Liver (tissue), 9 donors: ENCODE data around the gene ANKRA2. TPM values are rescaled to one million over a fixed set of nuclear protein-coding genes. Genes with fewer than 3 reads are reported as not detected.

Source experiments
- DNase-seq: peaks from one replicate; pipeline ENCODE4 v3.0.0-alpha.2; 2017; ENCODE audit warnings: low spot score
- H3K27ac ChIP-seq, 2 donors: one replicate each; pipeline ENCODE4 v1.7.0; 2013; ENCODE audit warnings: inconsistent platforms in 2 of 2, low read length in 2 of 2, control low read depth in 1 of 2, low read depth in 1 of 2, mild to moderate bottlenecking in 1 of 2
- H3K27me3 ChIP-seq, 4 donors: one replicate each; pipeline versions ENCODE4 v1.6.1 to v1.7.0; 2013; ENCODE audit warnings: low read length in 3 of 4, inconsistent platforms in 1 of 4, mild to moderate bottlenecking in 1 of 4, moderate library complexity in 1 of 4; ENCODE audit not compliant: control insufficient read depth in 4 of 4, insufficient read depth in 4 of 4
- H3K36me3 ChIP-seq, 4 donors: one replicate each; pipeline versions ENCODE4 v1.6.1 to v1.7.0; 2013; ENCODE audit warnings: low read length in 3 of 4, mild to moderate bottlenecking in 3 of 4, low read depth in 1 of 4, moderate library complexity in 1 of 4; ENCODE audit not compliant: control insufficient read depth in 4 of 4, insufficient read depth in 3 of 4
- H3K4me1 ChIP-seq, 4 donors: one replicate each; pipeline versions ENCODE4 v1.6.1 to v1.7.0; 2013; ENCODE audit warnings: low read length in 3 of 4, mild to moderate bottlenecking in 3 of 4, moderate library complexity in 1 of 4; ENCODE audit not compliant: control insufficient read depth in 4 of 4, insufficient read depth in 4 of 4
- H3K4me3 ChIP-seq, 3 donors: one replicate each; pipeline versions ENCODE4 v1.6.1 to v1.7.0; 2013; ENCODE audit warnings: low read length in 3 of 3, control low read depth in 1 of 3, low read depth in 1 of 3, mild to moderate bottlenecking in 1 of 3
- H3K9ac ChIP-seq, 2 donors: one replicate each; pipeline ENCODE4 v1.7.0; 2013; ENCODE audit warnings: low read length in 2 of 2, mild to moderate bottlenecking in 2 of 2, moderate library complexity in 2 of 2, control low read depth in 1 of 2, low read depth in 1 of 2
- H3K9me3 ChIP-seq, 4 donors: one replicate each; pipeline versions ENCODE4 v1.6.1 to v1.7.0; 2013; ENCODE audit warnings: low read length in 3 of 4; ENCODE audit not compliant: control insufficient read depth in 4 of 4
- FOXA1 ChIP-seq: IDR thresholded peaks from 2 replicates; pipeline ENCODE4 v1.6.1; 2016; ENCODE audit warnings: antibody characterized with exemption
- FOXA2 ChIP-seq: IDR thresholded peaks from 2 replicates; pipeline ENCODE4 v1.6.1; 2016; ENCODE audit warnings: antibody characterized with exemption
- HNF4A ChIP-seq, 2 donors: conservative IDR thresholded peaks; 2 replicates each; pipeline ENCODE4 v1.6.1; 2016; ENCODE audit warnings: antibody characterized with exemption in 2 of 2, mild to moderate bottlenecking in 2 of 2
- HNF4G ChIP-seq: IDR thresholded peaks from 2 replicates; pipeline ENCODE4 v1.6.1; 2016; ENCODE audit warnings: antibody characterized with exemption
- JUND ChIP-seq, 2 donors: IDR thresholded peaks; 2 replicates each; pipeline ENCODE4 v1.6.1; 2016; ENCODE audit warnings: antibody characterized with exemption in 2 of 2
- NR2F2 ChIP-seq: IDR thresholded peaks from 2 replicates; pipeline ENCODE4 v1.6.1; 2016; ENCODE audit warnings: antibody characterized with exemption
- RAD21 ChIP-seq, 2 donors: IDR thresholded peaks; 2 replicates each; pipeline ENCODE4 v1.6.1; 2016; ENCODE audit warnings: antibody characterized with exemption in 2 of 2, mild to moderate bottlenecking in 2 of 2
- REST ChIP-seq: IDR thresholded peaks from 2 replicates; pipeline ENCODE4 v1.6.1; 2016; ENCODE audit warnings: antibody characterized with exemption, mild to moderate bottlenecking
- YY1 ChIP-seq: IDR thresholded peaks from 2 replicates; pipeline ENCODE4 v1.6.1; 2016; ENCODE audit warnings: antibody characterized with exemption, mild to moderate bottlenecking
- ZBTB33 ChIP-seq: IDR thresholded peaks from 2 replicates; pipeline ENCODE4 v1.6.1; 2016; ENCODE audit warnings: antibody characterized with exemption
- WGBS: extraction: QIAGEN DNeasy Blood & Tissue Kit; methylation state at CpG from one replicate; pipeline ENCODE4 v1.1.7; 2013; 5-methylcytosine and 5-hydroxymethylcytosine counted together
- polyA plus RNA-seq, 2 donors: library from polyadenylated mRNA; stranded (reverse) in 1 of 2; unstranded in 1 of 2; fragments of 200-250 nt in 1 of 2; fragments of >200 nt in 1 of 2; fragmentation: Nextera tagmentation in 1 of 2; extraction: Ambion mirVana in 1 of 2; gene quantifications; one replicate each; pipeline versions ENCODE4 v1.2.1 to v1.2.3, GENCODE V29; 2013 to 2015
- total RNA-seq, 2 donors: library from RNA; depleted of rRNA; stranded (reverse); fragments of >200 nt; gene quantifications; one replicate each; pipeline ENCODE4 v1.2.3, GENCODE V29; 2014
- TF ChIP-seq, protein P1 (sequence below): IDR thresholded peaks from 2 replicates; pipeline ENCODE4 v1.6.1; 2016; ENCODE audit warnings: antibody characterized with exemption
- TF ChIP-seq, protein P2 (sequence below): fragments of 150-350 bp; IDR thresholded peaks from 2 replicates; pipeline ENCODE4 v1.5.1; 2017; ENCODE audit warnings: improper control_type of control experiment, low read depth, low read length; ENCODE audit not compliant: missing input control
- donor health status: healthy.
- donor health status: healthy.
- donor health status: healthy.
- donor health status: healthy.
- donor health status: healthy.

The ANKRA2 gene
- total and polyA plus RNA-seq, 4 donors: 5.9 to 17.0 (median 14.5) TPM

DNA sequence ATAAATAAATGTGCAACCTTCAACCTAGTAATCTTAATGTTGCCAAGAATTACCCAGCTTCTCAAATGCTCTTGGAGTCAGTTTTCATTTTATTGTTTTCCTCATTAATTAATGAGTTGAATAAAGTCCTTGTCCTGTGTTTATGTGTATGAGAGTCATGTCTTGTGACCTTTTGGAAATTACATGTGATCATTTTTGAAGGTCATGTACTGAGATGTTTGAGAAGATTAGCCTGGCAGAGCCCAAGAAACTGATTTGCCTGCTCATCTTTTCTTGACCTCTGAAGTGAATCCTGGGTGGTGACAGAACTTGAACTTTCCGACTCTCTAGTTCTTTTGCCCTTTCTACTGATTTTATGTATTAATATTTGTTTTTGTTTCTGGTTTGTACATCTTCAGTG lies 15.4 kb downstream of the ANKRA2 start:
- WGBS: 89% methylated on average over 1 of the region's 1 CpG
- TF ChIP-seq RAD21 (IDR thresholded peaks at IDR 0.05): no peak
- TF ChIP-seq HNF4A (conservative IDR thresholded peaks at IDR 0.05): no peak
- no peak for TF ChIP-seq FOXA2
- TF ChIP-seq REST: no peak
- no peak for TF ChIP-seq ZBTB33
- TF ChIP-seq FOXA1: no peak
- TF ChIP-seq HNF4G: no peak
- TF ChIP-seq JUND (IDR thresholded peaks at IDR 0.05): no peak
- TF ChIP-seq, protein P1, sequence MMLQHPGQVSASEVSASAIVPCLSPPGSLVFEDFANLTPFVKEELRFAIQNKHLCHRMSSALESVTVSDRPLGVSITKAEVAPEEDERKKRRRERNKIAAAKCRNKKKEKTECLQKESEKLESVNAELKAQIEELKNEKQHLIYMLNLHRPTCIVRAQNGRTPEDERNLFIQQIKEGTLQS: no peak
- TF ChIP-seq, protein P2, sequence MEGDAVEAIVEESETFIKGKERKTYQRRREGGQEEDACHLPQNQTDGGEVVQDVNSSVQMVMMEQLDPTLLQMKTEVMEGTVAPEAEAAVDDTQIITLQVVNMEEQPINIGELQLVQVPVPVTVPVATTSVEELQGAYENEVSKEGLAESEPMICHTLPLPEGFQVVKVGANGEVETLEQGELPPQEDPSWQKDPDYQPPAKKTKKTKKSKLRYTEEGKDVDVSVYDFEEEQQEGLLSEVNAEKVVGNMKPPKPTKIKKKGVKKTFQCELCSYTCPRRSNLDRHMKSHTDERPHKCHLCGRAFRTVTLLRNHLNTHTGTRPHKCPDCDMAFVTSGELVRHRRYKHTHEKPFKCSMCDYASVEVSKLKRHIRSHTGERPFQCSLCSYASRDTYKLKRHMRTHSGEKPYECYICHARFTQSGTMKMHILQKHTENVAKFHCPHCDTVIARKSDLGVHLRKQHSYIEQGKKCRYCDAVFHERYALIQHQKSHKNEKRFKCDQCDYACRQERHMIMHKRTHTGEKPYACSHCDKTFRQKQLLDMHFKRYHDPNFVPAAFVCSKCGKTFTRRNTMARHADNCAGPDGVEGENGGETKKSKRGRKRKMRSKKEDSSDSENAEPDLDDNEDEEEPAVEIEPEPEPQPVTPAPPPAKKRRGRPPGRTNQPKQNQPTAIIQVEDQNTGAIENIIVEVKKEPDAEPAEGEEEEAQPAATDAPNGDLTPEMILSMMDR: no peak
- no peak for TF ChIP-seq YY1

DNA sequence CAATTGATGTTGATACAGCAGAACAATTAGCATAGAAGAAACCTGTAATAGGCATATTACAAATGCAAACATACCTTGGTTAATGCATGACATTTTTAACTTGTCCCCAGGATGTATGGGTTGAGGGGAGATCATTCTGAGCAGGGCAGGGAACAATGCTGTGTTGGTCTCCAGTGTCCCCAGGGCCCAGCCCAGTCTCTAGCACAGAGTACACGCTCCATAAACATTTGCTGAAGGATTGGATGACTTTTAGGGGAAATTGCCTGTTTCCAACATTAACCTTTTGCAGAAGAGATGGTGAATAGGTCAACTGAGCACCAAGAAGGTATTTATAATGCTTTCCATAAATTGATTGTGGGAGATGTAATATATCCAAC lies 20.0 kb downstream of the ANKRA2 start:
- H3K27me3 ChIP-seq: peaks cover 0 to 4% (median 0%) of the 10 kb centered on the region in 4 donors
- WGBS: 75% methylated on average over 1 of the region's 1 CpG
- no peak overlapping the region for H3K9ac ChIP-seq
- DNase-seq: no peak
- no peaks in the 10 kb centered on the region for H3K9me3 ChIP-seq
- H3K4me3 ChIP-seq: no peak overlapping the region
- TF ChIP-seq YY1 (no peak), NR2F2 (no peak), HNF4G (no peak), HNF4A (conservative IDR thresholded peaks at IDR 0.05) (no peak), RAD21 (IDR thresholded peaks at IDR 0.05) (no peak)
- TF ChIP-seq, protein P1: no peak
- TF ChIP-seq, protein P2: no peak
- no peaks in the 10 kb centered on the region for H3K36me3 ChIP-seq
- H3K4me1 ChIP-seq: no peaks in the 10 kb centered on the region
- H3K27ac ChIP-seq: no peak overlapping the region

More for the DNA sequence above, 15.4 kb downstream of the ANKRA2 start:
- Histone ChIP-seq H3K9ac (no peak overlapping the region), H3K36me3 (peaks cover 0 to 22% (median 22%) of the 10 kb centered on the region in 4 donors), H3K4me3 (no peak overlapping the region), H3K27ac (no peak overlapping the region), H3K27me3 (no peaks in the 10 kb centered on the region), H3K4me1 (no peaks in the 10 kb centered on the region), H3K9me3 (no peaks in the 10 kb centered on the region)
- DNase-seq: no peak
